Measurements from ENCODE around the gene KLK4.

GRCh38 chr19:50899569-50899968, 11.6 kb downstream of the KLK4 start:
- TF ChIP-seq KLF9 (CRISPR knock-in tag; IDR thresholded peaks at IDR 0.05; ENCODE audit: low read depth) (no peak), MAFG (CRISPR knock-in tag; IDR thresholded peaks at IDR 0.05) (no peak), USF2 (IDR thresholded peaks at IDR 0.05; ENCODE audit: low read depth, low read length) (no peak), USF2 (CRISPR knock-in tag; IDR thresholded peaks at IDR 0.05; ENCODE audit: borderline replicate concordance) (no peak), SP2 (CRISPR knock-in tag; IDR thresholded peaks at IDR 0.05) (no peak), CBX2 (IDR thresholded peaks at IDR 0.05; ENCODE audit: low read depth, low read length) (no peak), CBX2 (CRISPR knock-in tag; IDR thresholded peaks at IDR 0.05; ENCODE audit: low read depth) (no peak), ZNF3 (CRISPR knock-in tag; IDR thresholded peaks at IDR 0.05) (no peak), EED (CRISPR knock-in tag; IDR thresholded peaks at IDR 0.05) (no peak), CTCF (CRISPR knock-in tag; IDR thresholded peaks at IDR 0.05) (no peak), JUN (CRISPR knock-in tag; IDR thresholded peaks at IDR 0.05) (no peak), KMT2B (CRISPR knock-in tag; IDR thresholded peaks at IDR 0.05) (no peak)
